Inflammatory macrophage treated with lipopolysaccharide for 4 hours (primary cell): ENCODE data around the gene N4BP3.
"Not testable (repeated sequence)": the region's sequence is repeated elsewhere in the genome, so short reads cannot be mapped to it uniquely, and the experiment has no call there.

Experiments used
- DNase-seq: peaks from one replicate; pipeline ENCODE4 v3.0.0-alpha.2; 2020

The N4BP3 gene, protein sequence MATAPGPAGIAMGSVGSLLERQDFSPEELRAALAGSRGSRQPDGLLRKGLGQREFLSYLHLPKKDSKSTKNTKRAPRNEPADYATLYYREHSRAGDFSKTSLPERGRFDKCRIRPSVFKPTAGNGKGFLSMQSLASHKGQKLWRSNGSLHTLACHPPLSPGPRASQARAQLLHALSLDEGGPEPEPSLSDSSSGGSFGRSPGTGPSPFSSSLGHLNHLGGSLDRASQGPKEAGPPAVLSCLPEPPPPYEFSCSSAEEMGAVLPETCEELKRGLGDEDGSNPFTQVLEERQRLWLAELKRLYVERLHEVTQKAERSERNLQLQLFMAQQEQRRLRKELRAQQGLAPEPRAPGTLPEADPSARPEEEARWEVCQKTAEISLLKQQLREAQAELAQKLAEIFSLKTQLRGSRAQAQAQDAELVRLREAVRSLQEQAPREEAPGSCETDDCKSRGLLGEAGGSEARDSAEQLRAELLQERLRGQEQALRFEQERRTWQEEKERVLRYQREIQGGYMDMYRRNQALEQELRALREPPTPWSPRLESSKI

DNA sequence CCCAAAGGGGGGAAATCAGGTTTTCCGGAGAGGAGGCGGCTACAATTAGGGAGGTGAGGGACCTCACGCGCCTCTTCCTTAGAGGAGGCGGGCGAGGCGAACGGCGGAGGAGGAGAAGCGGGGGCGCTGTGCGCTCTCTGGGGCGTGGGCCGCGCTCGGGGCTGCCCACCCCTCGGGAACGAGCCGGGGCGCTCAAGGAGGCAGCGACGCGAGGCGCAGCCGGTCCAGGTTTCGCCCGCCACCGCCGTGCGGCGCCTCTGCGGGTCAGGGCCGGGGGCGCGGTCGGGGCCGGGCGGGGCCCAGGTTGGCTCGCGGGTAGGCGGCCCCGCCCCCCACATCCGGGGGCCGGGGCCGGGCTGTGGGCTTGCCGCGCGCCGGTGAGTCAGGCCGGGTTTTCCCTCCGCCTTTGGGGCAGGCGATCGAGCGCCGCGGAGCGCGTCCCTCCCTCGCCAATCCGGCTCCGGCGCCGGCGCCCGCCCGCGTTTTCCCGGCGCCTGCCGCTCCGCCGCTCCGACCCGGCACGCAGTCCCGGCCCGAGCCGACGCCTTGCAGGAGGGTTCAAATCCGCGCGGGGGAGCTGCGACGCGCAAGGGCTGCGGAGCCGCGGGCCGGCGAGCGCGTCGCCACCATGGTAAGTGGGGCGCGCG, at the start of gene N4BP3:
Gene N4BP3 (plus strand): TSS at position 392 of the 647 bp plus-strand sequence. CDS start 6,052 bp downstream, outside the sequence.
- DNase-seq = peak; percentile 67

- no peak for DNase-seq
Measured at GRCh38 chr5:178067755-178068154, 45.6 kb upstream of the N4BP3 start.

GRCh38 chr5:178068293-178068692, 45.0 kb upstream of the N4BP3 start:
- DNase-seq = no peak

- peak; percentile 44 for DNase-seq
Measured at GRCh38 chr5:178069909-178070308, 43.4 kb upstream of the N4BP3 start.

- DNase-seq = no peak
Measured at GRCh38 chr5:178071108-178071507, 42.2 kb upstream of the N4BP3 start.

DNA sequence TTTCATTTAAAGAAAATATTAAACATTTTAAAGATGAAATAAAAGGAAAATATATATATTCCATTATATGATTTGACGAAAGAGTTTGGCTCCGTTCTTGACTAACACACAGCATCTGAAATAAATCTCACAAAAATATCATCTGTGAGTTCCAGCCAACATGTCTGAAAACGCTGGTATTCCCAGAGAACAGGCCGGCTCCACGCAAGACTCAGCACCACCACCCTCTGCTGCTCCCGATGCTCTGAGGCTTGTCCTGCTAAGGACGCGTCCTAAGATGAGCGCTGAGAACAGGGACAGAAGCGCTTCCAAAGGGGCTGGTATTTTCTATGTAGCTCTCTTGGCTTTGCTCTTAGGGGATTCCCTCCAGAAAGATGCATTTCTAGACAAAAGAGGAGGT, 40.6 kb upstream of the N4BP3 start:
- no peak for DNase-seq

GRCh38 chr5:178074266-178074952, 38.9 kb upstream of the N4BP3 start:
- no peak for DNase-seq

DNA sequence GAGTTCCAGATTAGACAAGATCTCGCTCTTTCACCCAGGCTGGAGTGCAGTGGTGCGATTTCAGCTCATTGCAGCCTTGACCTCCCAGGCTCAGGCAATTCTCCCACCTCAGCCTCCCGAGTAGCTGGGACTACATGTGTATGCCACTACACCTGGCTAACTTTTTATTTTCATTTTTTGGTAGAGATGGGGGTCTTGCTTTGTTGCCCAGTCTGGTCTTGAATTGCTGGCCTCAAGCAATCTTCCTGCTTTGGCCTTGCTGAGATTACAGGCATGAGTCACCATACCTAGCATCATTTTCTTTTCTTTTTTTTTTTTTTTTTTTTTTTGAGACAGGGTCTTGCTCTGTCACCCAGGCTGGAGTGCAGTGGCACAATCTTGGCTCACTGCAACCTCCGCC, 36.4 kb upstream of the N4BP3 start:
- not testable (repeated sequence) for DNase-seq

DNA sequence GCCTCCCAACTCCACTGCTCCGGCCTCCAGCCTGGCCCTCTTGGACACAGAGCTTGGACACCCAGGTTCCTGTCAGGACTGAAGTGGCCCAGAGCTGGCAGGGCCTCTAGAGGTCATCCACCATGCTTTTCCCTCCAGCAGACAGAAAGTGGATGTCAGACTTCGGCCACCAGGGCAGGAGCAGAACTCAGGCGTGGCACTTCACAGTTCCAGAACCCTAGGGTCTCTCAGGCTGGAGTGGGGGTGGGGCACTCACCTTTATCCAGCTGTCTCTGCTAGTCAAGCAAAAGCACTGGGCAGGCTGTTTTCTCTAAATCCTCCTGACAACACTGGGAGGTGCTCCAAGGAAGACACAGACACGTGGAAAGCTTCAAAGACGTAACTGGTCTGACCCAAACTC, 35.6 kb upstream of the N4BP3 start:
- DNase-seq = no peak

DNA sequence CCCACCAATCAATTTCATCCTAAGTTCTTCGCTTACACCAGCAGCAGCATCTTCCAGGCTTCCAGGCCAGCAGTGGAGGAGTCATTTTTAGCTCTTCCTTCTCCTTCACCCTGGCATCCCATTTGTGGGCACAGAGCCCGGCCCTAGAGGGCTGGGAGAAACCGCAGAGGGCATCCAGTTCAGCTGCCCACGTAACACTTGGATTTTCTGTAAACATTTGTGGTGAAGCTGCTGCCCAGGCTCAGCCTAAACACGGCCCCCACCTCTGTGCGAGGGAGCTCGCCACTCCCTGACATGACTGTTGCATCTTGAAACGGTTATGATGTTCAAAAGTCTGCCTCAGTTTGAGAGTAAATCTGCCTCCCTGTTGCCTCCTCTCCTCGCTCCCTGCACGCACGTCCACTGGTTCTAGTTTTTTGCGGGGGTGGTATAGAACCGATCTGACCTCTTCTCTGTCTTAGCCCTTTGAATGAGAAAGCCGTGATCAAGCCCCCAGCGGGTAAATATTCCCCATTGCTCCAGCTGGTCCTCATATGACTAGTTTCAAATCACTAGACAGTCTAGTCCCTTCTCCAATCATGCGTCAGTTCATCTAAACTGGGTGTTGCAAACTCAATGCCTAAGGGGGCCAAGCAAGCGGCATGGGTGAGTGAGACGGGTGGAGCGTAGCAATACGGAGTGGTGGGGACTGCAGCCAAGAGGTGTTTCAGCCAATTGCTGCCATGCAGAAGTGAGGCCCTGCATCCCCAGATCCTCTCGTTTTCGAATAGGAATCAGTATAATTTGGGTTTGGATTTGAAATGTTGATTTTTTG, 34.9 kb upstream of the N4BP3 start:
- no peak for DNase-seq

- DNase-seq = no peak
Measured at GRCh38 chr5:178080056-178080455, 33.3 kb upstream of the N4BP3 start.

DNA sequence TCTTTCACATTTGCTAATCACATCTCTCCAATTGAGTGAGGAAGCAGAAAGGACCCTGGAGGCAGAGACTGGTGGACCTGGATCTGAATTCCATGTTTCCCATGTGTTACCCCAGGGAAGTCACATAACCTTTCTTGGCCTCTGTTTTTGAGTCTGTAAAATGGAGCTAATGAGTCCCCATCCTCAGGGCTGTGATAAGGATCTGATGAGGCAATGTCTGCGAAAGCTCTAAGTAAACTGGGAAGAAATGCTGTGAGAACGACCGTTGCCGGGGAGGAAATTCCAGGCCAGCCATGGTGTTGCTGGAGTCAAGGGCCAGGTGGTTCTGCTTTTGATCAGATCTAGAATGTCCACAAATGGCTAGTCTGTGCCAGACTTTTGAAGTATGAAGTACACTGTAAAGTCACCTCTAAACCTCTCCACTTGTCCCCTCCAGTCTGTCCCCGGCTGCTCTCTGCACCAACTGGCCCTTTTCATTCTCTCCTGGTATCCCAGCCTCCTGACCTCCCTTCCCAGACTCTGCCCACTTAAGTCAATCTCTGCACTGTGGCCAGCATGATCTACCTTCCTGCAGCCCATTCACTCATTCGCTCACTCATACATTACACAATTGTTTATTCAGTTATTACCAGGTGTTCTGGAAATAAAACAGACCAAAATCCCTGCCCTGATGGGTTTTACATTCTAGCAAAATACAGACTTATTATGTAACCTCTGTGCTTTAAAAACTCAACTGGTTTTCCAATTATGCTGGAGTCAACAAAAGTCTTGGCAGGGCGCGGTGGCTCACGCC, 32.5 kb upstream of the N4BP3 start:
- DNase-seq = no peak

- DNase-seq = no peak
Measured at GRCh38 chr5:178081571-178082243, 31.6 kb upstream of the N4BP3 start.

DNA sequence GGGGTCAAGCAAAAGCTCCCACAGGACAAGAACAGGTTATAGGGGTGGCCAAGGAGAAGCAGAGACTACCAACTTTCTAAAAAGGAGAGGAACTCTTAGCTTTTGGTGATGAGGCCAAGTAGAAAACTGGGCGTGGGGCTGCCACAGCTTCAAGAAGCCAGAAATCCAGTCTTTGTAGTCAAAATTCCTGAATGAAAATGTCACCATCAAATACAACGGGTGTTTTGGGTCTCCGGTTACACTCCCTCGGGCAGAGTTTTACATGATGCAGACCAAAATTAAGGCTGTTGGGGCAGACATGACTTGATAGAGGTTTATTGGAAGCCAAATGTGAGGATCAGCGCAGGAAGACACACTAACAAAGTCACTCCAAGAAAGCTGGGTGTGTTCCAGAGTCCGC, 29.4 kb upstream of the N4BP3 start:
- DNase-seq = no peak

- no peak for DNase-seq
Measured at GRCh38 chr5:178085316-178085715, 28.0 kb upstream of the N4BP3 start.

DNA sequence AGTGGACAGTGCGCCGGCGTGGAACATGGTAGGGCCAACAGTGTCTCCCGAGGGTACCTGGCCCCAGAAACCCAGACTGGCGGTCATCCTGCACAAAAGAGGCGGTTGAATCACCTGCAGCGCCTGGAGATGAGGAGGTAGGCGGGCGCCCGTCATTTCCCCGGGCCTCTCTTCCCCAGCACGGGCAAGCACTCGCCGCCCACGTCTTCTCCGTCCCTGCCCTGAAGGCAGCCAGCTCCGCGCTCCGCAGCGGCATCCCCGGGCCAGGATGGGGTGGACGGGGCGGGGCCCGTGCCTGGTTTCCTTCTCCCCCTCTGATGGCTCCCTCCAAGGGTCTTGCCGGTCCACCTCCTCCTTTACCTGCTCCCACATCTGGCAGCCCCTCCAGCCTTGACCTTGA, 27.1 kb upstream of the N4BP3 start:
- no peak for DNase-seq

DNA sequence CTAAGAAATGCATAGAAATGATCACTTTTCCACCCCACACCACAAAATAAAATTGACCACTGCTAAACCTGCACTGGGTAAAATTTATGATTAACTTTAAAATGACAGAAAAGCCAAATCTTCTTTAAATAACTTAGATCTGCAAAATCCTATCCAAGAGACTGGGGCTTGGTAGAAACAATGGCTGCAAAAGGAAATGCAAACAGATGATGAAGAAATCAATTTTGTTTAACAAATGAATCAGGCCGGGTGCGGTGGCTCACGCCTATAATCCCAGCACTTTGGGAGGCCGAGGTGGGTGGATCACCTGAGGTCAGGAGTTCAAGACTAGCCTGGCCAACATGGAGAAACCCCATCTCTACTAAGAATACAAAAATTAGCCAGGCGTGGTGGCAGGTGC, 26.1 kb upstream of the N4BP3 start:
- DNase-seq = not testable (repeated sequence)

- no peak for DNase-seq
Measured at GRCh38 chr5:178090856-178091255, 22.5 kb upstream of the N4BP3 start.

- DNase-seq = no peak
Measured at GRCh38 chr5:178093134-178093533, 20.2 kb upstream of the N4BP3 start.

DNA sequence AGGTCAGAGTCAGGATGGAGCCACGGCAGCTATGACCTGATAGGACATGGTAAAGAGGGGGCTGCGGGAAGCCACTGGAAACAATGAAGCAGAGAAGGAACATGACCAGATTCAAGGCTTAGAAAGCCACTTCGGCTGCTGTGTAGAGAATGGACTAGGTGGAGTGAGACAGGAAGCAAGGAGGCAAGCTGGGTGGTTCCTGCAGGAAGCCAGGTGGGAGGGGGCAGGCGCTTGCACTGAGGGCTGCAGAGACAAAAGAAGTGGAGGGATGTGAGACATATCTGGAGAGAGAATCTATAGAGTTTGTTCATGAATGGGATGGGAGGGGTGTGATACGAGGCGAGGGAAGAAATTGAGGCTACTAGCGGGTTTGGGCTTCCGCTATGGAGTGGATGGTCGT, 19.0 kb upstream of the N4BP3 start:
- DNase-seq = no peak

DNA sequence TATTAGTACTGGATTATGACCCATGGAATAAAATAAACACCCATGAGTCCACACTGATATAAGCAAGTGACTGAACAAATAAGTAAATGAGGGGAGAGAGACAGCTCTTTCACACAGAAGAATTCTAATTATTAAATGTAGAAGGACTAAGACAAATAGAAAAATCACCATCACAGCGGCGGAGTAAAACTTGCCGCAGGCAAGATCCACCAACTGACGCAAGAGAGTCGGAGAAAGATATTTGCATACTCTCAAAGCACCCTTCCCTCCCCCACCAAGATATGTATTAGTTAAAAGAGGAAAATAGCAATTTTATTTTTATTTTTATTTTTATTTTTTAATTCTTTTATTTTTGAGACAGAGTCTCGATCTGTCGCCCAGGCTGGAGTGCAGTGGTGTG, 14.6 kb upstream of the N4BP3 start:
- no peak for DNase-seq
